HG03354 (cell line): Measurements from ENCODE around the gene FAM118A.
"Not testable (repeated sequence)": the region's sequence is repeated elsewhere in the genome, so short reads cannot be mapped to it uniquely, and the experiment has no call there.

Experiments
- ATAC-seq: cut with Tn5 transposase; IDR thresholded peaks from one replicate; pipeline ENCODE4 v1.9.1; 2021; ENCODE audit warnings: mild to moderate bottlenecking; ENCODE audit not compliant: unreplicated experiment, poor library complexity, severe bottlenecking

The FAM118A gene

GRCh38 chr22:45353786-45354185 lies 44.1 kb downstream of the FAM118A start:
- no peak for ATAC-seq

- ATAC-seq = no peak
Measured at GRCh38 chr22:45357490-45357889, 47.8 kb downstream of the FAM118A start.

- ATAC-seq = no peak
Measured at GRCh38 chr22:45358127-45358526, 48.4 kb downstream of the FAM118A start.

- ATAC-seq = no peak
Measured at GRCh38 chr22:45359627-45360026, 49.9 kb downstream of the FAM118A start.

- ATAC-seq = no peak
Measured at GRCh38 chr22:45366713-45367112, 57.0 kb downstream of the FAM118A start.

- ATAC-seq = not testable (repeated sequence)
Measured at GRCh38 chr22:45373592-45373991, 63.9 kb downstream of the FAM118A start.

GRCh38 chr22:45376009-45376408 lies 66.3 kb downstream of the FAM118A start:
- ATAC-seq = no peak

- ATAC-seq = no peak
Measured at GRCh38 chr22:45376703-45377102, 67.0 kb downstream of the FAM118A start.

GRCh38 chr22:45381348-45381747 lies 71.6 kb downstream of the FAM118A start:
- ATAC-seq = no peak

- ATAC-seq = no peak
Measured at GRCh38 chr22:45389546-45389945, 79.8 kb downstream of the FAM118A start.
